Measurements from ENCODE around the gene DPF1. TPM values are rescaled to one million over a fixed set of nuclear protein-coding genes. Genes with fewer than 3 reads are reported as not detected.

The DPF1 gene
- total RNA-seq, 2 experiments from 2014 or later: not detected

DNA sequence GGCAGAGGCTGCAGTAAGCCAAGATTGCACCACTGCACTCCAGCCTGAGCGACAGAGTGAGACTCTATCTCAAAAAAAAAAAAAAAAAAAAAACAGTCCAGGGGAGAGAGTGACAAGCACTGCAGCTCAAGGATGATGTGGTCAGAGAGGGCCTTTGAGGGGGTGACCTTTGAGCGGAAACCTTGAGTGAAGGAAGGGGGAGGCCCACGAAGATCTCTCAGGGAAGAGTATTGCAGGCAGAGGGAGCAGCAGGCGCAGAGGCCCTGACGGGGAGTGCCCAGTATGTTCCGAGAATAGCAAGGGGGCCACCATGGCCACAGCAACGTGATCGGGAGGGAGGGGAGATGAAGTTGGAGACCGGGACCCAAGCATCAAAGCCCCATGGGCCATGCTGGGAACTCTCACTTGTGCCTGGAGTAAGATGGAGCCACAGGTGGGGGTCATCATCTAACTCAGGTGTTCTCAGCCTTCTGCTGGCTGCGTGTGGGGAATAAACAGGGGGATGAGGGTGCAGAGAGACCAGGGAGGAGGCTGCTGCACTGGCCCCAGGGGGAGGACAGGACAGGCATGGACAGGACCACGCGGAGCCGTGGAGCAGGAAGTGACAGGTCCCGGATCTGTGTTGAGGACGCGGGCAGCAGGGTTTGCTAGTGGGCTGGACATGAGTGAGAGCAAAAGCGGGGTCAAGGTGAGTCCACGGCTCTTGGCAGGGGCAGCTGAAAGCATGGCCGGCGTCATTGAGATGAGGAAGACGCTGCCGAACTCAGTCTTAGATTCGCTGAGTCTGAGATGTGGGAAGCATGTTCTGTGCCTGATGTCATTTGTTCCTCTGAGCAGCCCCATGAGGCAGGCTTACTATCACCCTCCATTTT lies 60.4 kb downstream of the DPF1 start:
- H3K27ac Mint-ChIP-seq: no peak overlapping the region
- Histone ChIP-seq H3K27ac (ENCODE audit: low read depth in 1 of 2, low read length in 2 of 2) (no peak overlapping the region), H3K4me1 (ENCODE audit: insufficient read depth, low read length) (no peaks in the 10 kb centered on the region), H3K9me3 (ENCODE audit: control insufficient read depth in 1 of 2, insufficient read depth in 1 of 2, low read length in 2 of 2) (peaks cover 9 to 34% of the 10 kb centered on the region in 2 experiments), H3K27me3 (ENCODE audit: control insufficient read depth in 1 of 2, insufficient read depth in 2 of 2, low read length in 2 of 2) (no peaks in the 10 kb centered on the region), H3K36me3 (ENCODE audit: insufficient read depth, low read length) (peaks cover 33% of the 10 kb centered on the region), H3K4me3 (ENCODE audit: low read length) (no peak overlapping the region)
- no peaks in the 10 kb centered on the region for H3K27me3 Mint-ChIP-seq
- no peak overlapping the region for H3K4me3 Mint-ChIP-seq
- intact Hi-C loops (cut with DNase I, micrococcal nuclease): no loop called here
- H3K4me1 Mint-ChIP-seq (ENCODE audit: low read depth): no peaks in the 10 kb centered on the region
- peaks cover 68% of the 10 kb centered on the region for H3K36me3 Mint-ChIP-seq (ENCODE audit: low read depth)
- ChIA-PET POLR2A (no interaction called here), CTCF (interaction anchor here (0.6 kb wide), 1 partner anchor 16 kb away, joined by 3 read pairs; no protein-coding TSS in a partner anchor)
- TF ChIP-seq, protein P1, sequence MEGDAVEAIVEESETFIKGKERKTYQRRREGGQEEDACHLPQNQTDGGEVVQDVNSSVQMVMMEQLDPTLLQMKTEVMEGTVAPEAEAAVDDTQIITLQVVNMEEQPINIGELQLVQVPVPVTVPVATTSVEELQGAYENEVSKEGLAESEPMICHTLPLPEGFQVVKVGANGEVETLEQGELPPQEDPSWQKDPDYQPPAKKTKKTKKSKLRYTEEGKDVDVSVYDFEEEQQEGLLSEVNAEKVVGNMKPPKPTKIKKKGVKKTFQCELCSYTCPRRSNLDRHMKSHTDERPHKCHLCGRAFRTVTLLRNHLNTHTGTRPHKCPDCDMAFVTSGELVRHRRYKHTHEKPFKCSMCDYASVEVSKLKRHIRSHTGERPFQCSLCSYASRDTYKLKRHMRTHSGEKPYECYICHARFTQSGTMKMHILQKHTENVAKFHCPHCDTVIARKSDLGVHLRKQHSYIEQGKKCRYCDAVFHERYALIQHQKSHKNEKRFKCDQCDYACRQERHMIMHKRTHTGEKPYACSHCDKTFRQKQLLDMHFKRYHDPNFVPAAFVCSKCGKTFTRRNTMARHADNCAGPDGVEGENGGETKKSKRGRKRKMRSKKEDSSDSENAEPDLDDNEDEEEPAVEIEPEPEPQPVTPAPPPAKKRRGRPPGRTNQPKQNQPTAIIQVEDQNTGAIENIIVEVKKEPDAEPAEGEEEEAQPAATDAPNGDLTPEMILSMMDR (IDR thresholded peaks at IDR 0.05): no peak
- ATAC-seq (ENCODE audit: poor library complexity): no peak
- no peak for DNase-seq
- no peaks in the 10 kb centered on the region for H3K9me3 Mint-ChIP-seq

DNA sequence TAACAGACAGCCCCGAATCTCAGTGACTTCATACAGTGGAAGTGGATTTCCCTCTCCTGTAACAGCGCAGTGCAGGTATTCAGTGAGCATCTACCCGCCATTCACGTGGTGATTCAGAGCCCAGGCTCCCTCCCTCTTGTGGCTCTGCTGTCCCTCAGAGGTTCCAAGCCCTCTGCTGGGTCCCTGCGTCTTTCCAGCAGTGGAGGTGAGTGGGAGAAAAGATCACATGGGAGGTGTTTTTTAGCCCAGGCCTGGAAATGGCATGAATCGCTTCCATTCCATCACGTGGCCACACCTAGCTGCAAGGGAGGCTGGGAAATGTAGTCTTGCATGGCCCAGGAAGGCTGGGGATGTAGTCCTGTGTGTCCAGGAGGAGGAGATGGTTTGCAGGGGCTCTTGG lies 61.4 kb downstream of the DPF1 start:
- no peak overlapping the region for H3K27ac Mint-ChIP-seq
- Histone ChIP-seq H3K4me1 (ENCODE audit: insufficient read depth, low read length) (no peaks in the 10 kb centered on the region), H3K36me3 (ENCODE audit: insufficient read depth, low read length) (peaks cover 33% of the 10 kb centered on the region), H3K27me3 (ENCODE audit: control insufficient read depth in 1 of 2, insufficient read depth in 2 of 2, low read length in 2 of 2) (no peaks in the 10 kb centered on the region), H3K9me3 (ENCODE audit: control insufficient read depth in 1 of 2, insufficient read depth in 1 of 2, low read length in 2 of 2) (peaks cover 9 to 37% of the 10 kb centered on the region in 2 experiments), H3K4me3 (ENCODE audit: low read length) (no peak overlapping the region), H3K27ac (ENCODE audit: low read depth in 1 of 2, low read length in 2 of 2) (no peak overlapping the region)
- CTCF ChIA-PET: no interaction called here
- no peaks in the 10 kb centered on the region for H3K27me3 Mint-ChIP-seq
- DNase-seq (no peak), ATAC-seq (ENCODE audit: poor library complexity) (no peak)
- POLR2A ChIA-PET: no interaction called here
- H3K4me1 Mint-ChIP-seq (ENCODE audit: low read depth): no peaks in the 10 kb centered on the region
- H3K9me3 Mint-ChIP-seq: no peaks in the 10 kb centered on the region
- no peak overlapping the region for H3K4me3 Mint-ChIP-seq
- peaks cover 74% of the 10 kb centered on the region for H3K36me3 Mint-ChIP-seq (ENCODE audit: low read depth)
- intact Hi-C loops (cut with DNase I, micrococcal nuclease): no loop called here
- TF ChIP-seq, protein P1 (IDR thresholded peaks at IDR 0.05): no peak

DNA sequence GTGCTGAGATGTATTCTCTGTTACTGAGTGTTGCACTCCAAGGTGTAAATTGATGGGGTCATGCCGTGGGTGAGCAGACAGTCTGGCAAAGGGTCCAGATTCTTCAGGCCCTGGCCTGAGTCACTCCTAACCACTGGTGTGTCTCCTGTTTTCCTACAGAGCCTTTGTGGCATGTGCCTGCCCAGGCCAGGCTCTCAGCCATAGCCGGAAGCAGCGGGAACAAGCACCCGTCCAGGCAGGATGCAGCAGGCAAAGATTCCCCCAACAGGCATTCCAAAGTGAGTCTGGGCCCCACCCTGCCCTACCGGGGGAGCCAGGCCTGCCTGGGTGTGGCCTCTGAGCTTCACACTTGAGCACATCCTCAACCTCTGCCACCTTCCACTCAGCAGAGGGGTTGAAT lies 61.9 kb downstream of the DPF1 start:
- ATAC-seq (ENCODE audit: poor library complexity): no peak
- H3K9me3 Mint-ChIP-seq: no peaks in the 10 kb centered on the region
- no peaks in the 10 kb centered on the region for H3K4me1 ChIP-seq (ENCODE audit: insufficient read depth, low read length)
- no peaks in the 10 kb centered on the region for H3K27me3 ChIP-seq (ENCODE audit: control insufficient read depth in 1 of 2, insufficient read depth in 2 of 2, low read length in 2 of 2)
- no peak overlapping the region for H3K27ac Mint-ChIP-seq
- peaks cover 78% of the 10 kb centered on the region for H3K36me3 Mint-ChIP-seq (ENCODE audit: low read depth)
- H3K4me3 ChIP-seq (ENCODE audit: low read length): no peak overlapping the region
- H3K27me3 Mint-ChIP-seq: no peaks in the 10 kb centered on the region
- ChIA-PET CTCF (no interaction called here), POLR2A (no interaction called here)
- H3K36me3 ChIP-seq (ENCODE audit: insufficient read depth, low read length): peaks cover 33% of the 10 kb centered on the region
- intact Hi-C loops (cut with DNase I, micrococcal nuclease): no loop called here
- no peak overlapping the region for H3K4me3 Mint-ChIP-seq
- no peaks in the 10 kb centered on the region for H3K4me1 Mint-ChIP-seq (ENCODE audit: low read depth)
- DNase-seq: no peak
- TF ChIP-seq, protein P1 (IDR thresholded peaks at IDR 0.05): no peak
- peaks cover 9 to 37% of the 10 kb centered on the region in 2 experiments for H3K9me3 ChIP-seq (ENCODE audit: control insufficient read depth in 1 of 2, insufficient read depth in 1 of 2, low read length in 2 of 2)
- no peak overlapping the region for H3K27ac ChIP-seq (ENCODE audit: low read depth in 1 of 2, low read length in 2 of 2)

Other genes with a start within 250 kb of the DPF1 start
- not detected for gene PPP1R14A, start 32.2 kb upstream of the DPF1 start, total RNA-seq
- 10 to 100 TPM; 25.4 to 26.5 TPM for gene SPINT2, start 40.4 kb upstream of the DPF1 start, total RNA-seq
- not detected for gene C19orf33, start 80.0 kb upstream of the DPF1 start, total RNA-seq
- gene YIF1B, start 91.7 kb upstream of the DPF1 start, total RNA-seq: 10 to 100 TPM; 15.9 to 17.1 TPM
- gene KCNK6, start 95.6 kb upstream of the DPF1 start, total RNA-seq: 1 to 10 TPM; 3.0 to 3.1 TPM
- 1 to 10 TPM; 8.0 to 9.6 TPM for gene CATSPERG, start 111.6 kb upstream of the DPF1 start, total RNA-seq
- 10 to 100 TPM; 61.2 to 64.4 TPM for gene PSMD8, start 150.3 kb upstream of the DPF1 start, total RNA-seq
- under 1 TPM; 0.17 to 0.19 TPM for gene GGN, start 163.8 kb upstream of the DPF1 start, total RNA-seq
- 1 to 10 TPM; 1.6 to 1.7 TPM for gene SPRED3, start 164.5 kb upstream of the DPF1 start, total RNA-seq
- gene FAM98C, start 178.9 kb upstream of the DPF1 start, total RNA-seq: 10 to 100 TPM; 33.2 to 36.1 TPM
- under 1 TPM; 0.30 to 0.45 TPM for gene RASGRP4, start 202.0 kb upstream of the DPF1 start, total RNA-seq
- gene RYR1, start 209.5 kb upstream of the DPF1 start, total RNA-seq: 1 to 10 TPM in 1 of 2 experiments, under 1 TPM in 1; 0.20 to 1.2 TPM